RWPE2 (cell line): ENCODE results near the gene SNRK.

ENCODE experiments used
- ATAC-seq: fragments of 200-7000 bp; cut with Tn5 transposase; 3 replicates; pipeline ENCODE4 v1.9.1; 2021; ENCODE audit warnings: low read depth
- DNase-seq: peaks from one replicate; pipeline ENCODE4 v3.0.0-alpha.2; 2020; ENCODE audit warnings: low spot score
- H3K27ac ChIP-seq: fragments of 450-650 bp; 2 replicates; pipeline ENCODE4 v1.5.1; 2017; ENCODE audit warnings: mild to moderate bottlenecking; ENCODE audit not compliant: poor library complexity, severe bottlenecking
- H3K27me3 ChIP-seq: fragments of 250-450 bp; sonication (Bioruptor Pico); 2 replicates; pipeline ENCODE4 v1.5.1; 2021; ENCODE audit warnings: mild to moderate bottlenecking, moderate library complexity; ENCODE audit not compliant: insufficient read depth, poor library complexity, severe bottlenecking
- H3K36me3 ChIP-seq: fragments of 250-450 bp; sonication (Bioruptor Pico); 2 replicates; pipeline ENCODE4 v1.5.1; 2020; ENCODE audit warnings: low read depth, mild to moderate bottlenecking, moderate library complexity
- H3K4me1 ChIP-seq: fragments of 250-450 bp; sonication (Bioruptor Pico); 2 replicates; pipeline ENCODE4 v1.5.1; 2021; ENCODE audit warnings: mild to moderate bottlenecking, moderate library complexity; ENCODE audit not compliant: insufficient read depth, poor library complexity, severe bottlenecking
- H3K4me3 ChIP-seq: fragments of 250-450 bp; sonication (Bioruptor Pico); 2 replicates; pipeline ENCODE4 v1.5.1; 2021; ENCODE audit warnings: mild to moderate bottlenecking, moderate library complexity; ENCODE audit not compliant: severe bottlenecking
- H3K9me3 ChIP-seq: fragments of 250-450 bp; sonication (Bioruptor Pico); 2 replicates; pipeline ENCODE4 v1.5.1; 2021; ENCODE audit warnings: mild to moderate bottlenecking, moderate library complexity; ENCODE audit not compliant: severe bottlenecking
- TF ChIP-seq, protein P1 (sequence below): fragments of 450-650 bp; IDR thresholded peaks from one replicate; pipeline ENCODE4 v1.5.1; 2017; ENCODE audit warnings: mild to moderate bottlenecking, moderate library complexity; ENCODE audit not compliant: poor library complexity, severe bottlenecking

SNRK gene

DNA sequence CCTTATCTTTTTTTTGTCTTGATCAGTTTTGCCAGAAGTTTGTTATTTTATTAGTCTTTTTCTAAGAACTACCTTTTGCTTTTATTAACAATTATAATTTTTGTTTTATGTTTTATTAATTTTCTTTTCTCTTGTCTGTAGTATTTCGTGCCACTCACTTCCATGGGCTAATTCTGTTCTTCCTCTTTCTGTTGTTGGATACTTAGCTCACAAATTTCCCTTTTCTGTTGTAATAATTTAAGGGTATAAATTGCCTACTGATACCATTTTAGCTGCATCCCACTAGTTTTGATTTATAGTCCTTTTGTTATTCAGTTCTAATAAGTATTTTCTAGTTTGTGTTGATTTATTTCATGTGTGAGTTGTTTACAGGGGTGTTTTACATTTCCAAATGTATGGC, 48.6 kb downstream of the SNRK start:
- Histone ChIP-seq H3K27me3 (no peaks in the 10 kb centered on the region), H3K4me3 (no peak overlapping the region), H3K36me3 (peaks cover 65% of the 10 kb centered on the region), H3K27ac (no peak overlapping the region), H3K9me3 (peaks cover 15% of the 10 kb centered on the region), H3K4me1 (no peaks in the 10 kb centered on the region)
- ATAC-seq (no peak), DNase-seq (no peak)
- TF ChIP-seq, protein P1, sequence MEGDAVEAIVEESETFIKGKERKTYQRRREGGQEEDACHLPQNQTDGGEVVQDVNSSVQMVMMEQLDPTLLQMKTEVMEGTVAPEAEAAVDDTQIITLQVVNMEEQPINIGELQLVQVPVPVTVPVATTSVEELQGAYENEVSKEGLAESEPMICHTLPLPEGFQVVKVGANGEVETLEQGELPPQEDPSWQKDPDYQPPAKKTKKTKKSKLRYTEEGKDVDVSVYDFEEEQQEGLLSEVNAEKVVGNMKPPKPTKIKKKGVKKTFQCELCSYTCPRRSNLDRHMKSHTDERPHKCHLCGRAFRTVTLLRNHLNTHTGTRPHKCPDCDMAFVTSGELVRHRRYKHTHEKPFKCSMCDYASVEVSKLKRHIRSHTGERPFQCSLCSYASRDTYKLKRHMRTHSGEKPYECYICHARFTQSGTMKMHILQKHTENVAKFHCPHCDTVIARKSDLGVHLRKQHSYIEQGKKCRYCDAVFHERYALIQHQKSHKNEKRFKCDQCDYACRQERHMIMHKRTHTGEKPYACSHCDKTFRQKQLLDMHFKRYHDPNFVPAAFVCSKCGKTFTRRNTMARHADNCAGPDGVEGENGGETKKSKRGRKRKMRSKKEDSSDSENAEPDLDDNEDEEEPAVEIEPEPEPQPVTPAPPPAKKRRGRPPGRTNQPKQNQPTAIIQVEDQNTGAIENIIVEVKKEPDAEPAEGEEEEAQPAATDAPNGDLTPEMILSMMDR, result no peak

DNA sequence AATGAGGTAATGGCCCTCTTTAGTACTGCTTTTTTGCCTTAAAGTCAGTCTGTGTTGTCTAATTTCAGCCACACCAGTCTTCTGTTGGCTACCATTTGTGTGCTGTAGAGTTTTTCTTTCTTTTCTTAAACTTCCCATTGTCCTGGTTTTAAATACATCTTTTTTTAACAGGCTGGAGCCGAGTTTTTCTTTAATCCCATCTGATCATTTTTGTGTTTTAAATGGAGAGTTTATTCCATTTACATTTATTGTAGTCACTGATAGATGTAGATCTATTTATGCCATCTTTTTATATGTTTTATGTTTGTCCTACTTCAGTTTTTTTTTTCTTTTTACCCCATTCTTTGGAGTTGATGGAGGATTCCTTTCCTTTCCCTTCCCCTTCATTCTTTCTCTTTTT, 49.5 kb downstream of the SNRK start:
- TF ChIP-seq, protein P1, result no peak
- no peak overlapping the region for H3K27ac ChIP-seq
- H3K27me3 ChIP-seq, result no peaks in the 10 kb centered on the region
- ATAC-seq (no peak), DNase-seq (no peak)
- H3K4me3 ChIP-seq, result no peak overlapping the region
- peaks cover 74% of the 10 kb centered on the region for H3K36me3 ChIP-seq
- H3K4me1 ChIP-seq, result no peaks in the 10 kb centered on the region
- peaks cover 15% of the 10 kb centered on the region for H3K9me3 ChIP-seq

DNA sequence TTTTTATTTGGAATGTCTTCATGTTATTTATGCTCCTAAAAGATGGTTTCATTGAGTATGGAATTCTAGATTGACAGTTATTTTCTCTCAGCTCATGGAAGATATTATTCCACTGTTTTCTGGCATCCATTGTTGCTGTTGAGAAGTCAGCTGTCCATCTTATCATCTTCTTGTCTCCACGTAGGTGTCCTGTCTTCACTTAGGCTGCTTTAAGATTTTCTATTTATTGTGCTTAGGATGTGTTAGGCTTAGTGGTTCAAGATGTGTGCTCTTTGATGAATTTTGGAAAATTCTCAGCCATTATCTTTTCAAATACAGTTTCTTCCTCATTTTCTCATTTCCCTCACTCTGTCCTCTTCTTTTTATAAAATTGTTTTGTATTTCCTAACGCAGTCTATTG, 52.0 kb downstream of the SNRK start:
- DNase-seq (no peak), ATAC-seq (no peak)
- Histone ChIP-seq H3K27me3 (no peaks in the 10 kb centered on the region), H3K9me3 (peaks cover 15% of the 10 kb centered on the region), H3K36me3 (peaks cover 89% of the 10 kb centered on the region), H3K27ac (no peak overlapping the region), H3K4me1 (no peaks in the 10 kb centered on the region), H3K4me3 (no peak overlapping the region)
- TF ChIP-seq, protein P1, result no peak

DNA sequence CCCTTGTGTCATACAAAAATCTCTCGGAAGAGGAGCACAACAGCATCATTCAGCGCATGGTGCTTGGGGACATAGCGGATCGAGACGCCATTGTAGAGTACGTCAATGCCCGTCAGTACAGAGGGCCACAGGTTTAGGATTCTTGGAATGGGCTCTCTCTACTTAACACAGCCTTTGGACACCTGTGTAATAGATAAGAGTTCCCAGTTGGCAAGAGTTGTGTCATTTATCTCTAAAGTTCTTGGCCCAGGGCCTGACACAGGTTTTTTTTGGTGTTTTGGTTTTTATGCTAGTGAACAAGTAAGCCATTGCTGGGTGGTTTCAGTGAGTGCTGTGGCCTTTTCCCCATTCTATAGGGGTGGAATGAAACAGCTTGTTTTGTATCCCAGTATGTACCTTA, 54.1 kb downstream of the SNRK start:
- ATAC-seq (no peak), DNase-seq (no peak)
- Histone ChIP-seq H3K27ac (no peak overlapping the region), H3K4me1 (no peaks in the 10 kb centered on the region), H3K4me3 (no peak overlapping the region), H3K9me3 (peaks cover 9% of the 10 kb centered on the region), H3K36me3 (peaks cover 88% of the 10 kb centered on the region), H3K27me3 (no peaks in the 10 kb centered on the region)
- TF ChIP-seq, protein P1, result no peak

DNA sequence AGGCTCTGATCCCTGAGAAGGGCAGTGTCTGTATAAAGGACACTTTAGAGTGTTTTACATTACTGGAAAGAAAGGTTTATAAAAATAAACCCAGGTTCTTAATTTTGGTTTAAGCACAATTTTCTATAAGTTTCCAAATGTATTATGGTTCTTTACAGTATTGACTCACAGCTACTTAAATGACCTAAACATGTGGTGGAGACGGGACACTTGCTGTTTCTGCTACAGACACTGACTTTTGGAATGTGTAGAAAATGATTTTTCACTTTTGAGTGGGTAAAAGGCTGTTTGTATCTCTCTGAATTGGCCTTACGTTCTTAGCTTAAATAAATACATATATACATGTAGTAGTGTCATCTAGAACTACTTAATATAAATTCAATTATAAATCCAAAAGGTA, 55.4 kb downstream of the SNRK start:
- H3K27me3 ChIP-seq, result no peaks in the 10 kb centered on the region
- no peak for DNase-seq
- H3K27ac ChIP-seq, result no peak overlapping the region
- no peaks in the 10 kb centered on the region for H3K4me1 ChIP-seq
- TF ChIP-seq, protein P1, result no peak
- peaks cover 7% of the 10 kb centered on the region for H3K9me3 ChIP-seq
- ATAC-seq, result no peak
- H3K4me3 ChIP-seq, result no peak overlapping the region
- peaks cover 85% of the 10 kb centered on the region for H3K36me3 ChIP-seq
